HL-60/S4 treated with retinoic acid at 250 ng/mL for 4 days and 3 days (cell line): ENCODE data around the gene LECT2.

Source experiments
- in situ Hi-C: fragments of 300-500 bp; cut with MboI; formaldehyde crosslinking; loops from 2 replicates; pipeline ENCODE4 v1.7.0; 2022; ENCODE audit warnings: low sequenced_read_pairs

The LECT2 gene

DNA sequence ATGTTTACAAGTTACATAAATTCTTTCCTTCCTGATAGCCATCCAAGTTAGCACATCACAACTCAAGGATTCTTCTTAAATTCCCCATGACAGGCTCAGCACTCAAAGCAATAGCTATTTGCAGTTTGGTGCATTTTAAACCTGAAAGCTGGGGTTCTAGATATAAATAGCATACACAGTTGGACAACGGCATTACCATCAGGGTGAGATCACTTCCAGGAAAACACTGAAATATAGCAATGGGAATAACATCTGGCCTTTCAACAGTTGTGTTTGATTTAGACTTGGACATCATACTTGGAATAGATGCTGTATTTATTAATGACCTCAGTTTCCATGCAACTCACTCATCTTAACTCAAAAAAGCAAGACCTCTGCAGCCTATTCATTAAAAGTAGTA lies 24.7 kb upstream of the LECT2 start:
- in situ Hi-C loops, result no loop called here

DNA sequence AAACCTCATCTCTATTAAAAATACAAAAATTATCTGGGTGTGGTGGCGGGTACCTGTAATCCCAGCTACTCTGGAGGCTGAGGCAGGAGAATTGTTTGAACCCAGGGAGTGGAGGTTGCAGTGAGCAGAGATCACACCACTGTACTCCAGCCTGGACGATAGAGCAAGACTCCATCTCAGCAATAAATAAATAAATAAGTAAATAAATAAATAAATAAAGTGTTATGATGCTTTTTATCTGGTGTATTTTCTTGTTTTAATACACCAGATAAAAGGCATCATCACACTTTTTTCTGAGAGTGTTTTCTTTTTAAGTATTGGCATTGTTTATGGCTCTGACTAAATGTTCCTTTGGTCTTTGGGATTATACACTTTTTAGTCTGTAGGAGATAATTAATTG lies 24.2 kb upstream of the LECT2 start:
- in situ Hi-C loops, result no loop called here

DNA sequence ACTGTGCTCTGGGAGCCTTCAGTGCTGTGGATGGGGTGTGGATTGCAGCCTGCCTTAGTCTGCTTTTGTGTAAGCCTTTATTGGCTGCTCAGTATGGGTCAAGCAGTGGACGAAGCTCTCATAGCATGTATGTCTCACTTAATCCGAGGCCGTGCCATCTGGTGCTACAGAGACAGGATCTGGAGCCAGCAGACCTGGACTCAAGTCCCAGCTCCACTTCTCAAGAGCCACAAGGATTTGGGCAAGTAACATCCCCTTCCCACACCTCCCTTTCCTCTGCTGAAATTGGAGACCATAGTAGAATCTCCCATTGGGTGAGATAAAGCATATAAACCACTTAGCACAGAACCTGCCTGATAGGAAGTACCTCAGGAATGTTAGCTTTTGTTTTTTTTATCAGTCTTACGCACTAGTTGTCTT lies 23.4 kb upstream of the LECT2 start:
- in situ Hi-C loops, result no loop called here

DNA sequence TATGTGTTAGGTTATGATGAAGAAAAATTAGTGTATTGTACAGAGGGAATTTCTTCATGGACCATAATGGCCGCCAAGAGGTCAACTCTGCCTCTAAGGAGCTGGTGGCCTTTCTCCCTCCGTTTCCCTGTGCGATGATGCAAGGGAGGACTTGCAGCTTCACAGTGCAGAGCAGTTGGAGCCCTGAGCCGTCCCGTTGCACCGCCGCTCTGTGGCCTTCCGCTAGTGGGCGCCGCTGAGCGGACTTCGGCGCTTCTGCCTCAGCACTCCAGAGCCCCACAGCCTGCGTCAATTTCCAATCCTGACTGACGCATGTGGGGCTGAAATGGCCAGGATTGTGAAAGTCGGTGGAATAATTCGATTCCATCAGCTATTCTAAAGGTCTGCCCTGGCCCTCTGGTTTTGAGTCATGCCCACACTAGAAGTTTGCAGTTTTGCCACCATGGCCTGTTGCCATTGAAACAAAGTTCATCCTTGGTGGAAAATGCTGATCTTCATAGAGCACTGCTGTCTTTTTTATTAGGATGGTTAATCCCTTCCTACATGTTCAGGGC lies 22.7 kb upstream of the LECT2 start:
- in situ Hi-C loops, result no loop called here

DNA sequence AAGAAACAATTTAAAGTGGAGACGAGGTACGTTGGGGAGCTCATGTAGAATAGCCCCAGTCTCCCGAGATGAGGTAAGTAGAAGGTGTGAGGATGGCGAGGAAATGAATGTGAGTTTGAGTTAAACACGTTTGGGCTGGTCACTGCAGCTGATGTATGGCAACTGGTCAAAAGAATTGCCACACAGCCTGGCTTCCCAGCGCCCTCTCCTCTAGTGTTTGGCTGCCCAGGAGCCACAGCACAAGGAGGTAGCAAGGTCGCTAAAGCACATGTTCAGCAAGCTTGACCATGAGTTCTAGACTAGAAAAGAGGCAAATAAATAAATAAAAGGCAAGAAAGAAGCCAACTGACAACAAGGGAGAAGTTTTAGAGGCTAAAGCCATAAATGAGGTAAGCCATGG lies 21.4 kb upstream of the LECT2 start:
- in situ Hi-C loops, result no loop called here

DNA sequence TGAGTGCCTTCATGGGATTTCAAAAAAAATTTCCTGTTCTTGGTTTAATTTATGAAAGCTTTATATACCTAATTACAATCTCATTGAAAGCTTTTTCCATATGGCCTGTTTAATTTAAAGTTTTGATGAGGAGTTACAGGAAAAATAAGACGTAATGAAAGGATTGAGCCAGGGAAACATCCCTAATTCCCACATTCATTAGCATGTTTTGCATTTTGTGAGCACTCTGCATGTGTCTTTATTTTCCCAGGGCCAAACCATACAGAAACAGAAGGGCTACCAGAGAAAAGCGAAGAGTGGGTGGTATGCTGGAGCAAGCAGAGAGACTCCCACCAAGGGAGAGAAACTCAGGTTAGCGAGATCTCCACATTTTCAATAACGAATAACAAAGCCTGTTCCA lies 20.3 kb upstream of the LECT2 start:
- in situ Hi-C loops, result no loop called here

DNA sequence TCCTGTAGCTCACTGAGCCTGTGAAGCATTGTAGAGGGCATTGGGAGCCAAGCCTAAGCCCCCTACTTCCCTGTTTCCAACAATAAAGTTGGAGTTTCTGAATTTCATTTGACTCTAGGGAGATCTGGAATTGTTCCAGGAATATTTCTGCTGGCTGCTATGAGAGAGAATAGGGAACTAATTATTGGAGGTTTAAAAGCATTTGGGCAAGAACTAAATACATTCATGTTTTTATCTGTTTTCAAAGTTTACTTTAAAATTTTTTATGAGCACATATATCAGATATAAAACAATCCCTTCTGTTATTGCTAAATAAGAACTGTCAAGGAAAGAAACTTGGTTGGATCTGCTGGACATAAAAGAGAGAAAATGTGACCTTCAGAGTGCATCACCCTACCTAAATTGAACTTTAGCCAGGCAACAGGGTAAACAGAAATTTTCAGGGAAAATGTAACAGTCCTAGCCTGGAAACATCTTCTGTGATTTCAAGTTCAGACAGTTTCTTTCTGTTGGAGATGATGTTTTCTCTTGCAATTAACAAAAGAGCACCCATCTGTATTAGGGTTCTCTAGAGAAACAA lies 19.3 kb upstream of the LECT2 start:
- in situ Hi-C loops, result loop anchor here (25.0 kb wide), 1 partner anchor 88 kb away; no protein-coding TSS in a partner anchor

DNA sequence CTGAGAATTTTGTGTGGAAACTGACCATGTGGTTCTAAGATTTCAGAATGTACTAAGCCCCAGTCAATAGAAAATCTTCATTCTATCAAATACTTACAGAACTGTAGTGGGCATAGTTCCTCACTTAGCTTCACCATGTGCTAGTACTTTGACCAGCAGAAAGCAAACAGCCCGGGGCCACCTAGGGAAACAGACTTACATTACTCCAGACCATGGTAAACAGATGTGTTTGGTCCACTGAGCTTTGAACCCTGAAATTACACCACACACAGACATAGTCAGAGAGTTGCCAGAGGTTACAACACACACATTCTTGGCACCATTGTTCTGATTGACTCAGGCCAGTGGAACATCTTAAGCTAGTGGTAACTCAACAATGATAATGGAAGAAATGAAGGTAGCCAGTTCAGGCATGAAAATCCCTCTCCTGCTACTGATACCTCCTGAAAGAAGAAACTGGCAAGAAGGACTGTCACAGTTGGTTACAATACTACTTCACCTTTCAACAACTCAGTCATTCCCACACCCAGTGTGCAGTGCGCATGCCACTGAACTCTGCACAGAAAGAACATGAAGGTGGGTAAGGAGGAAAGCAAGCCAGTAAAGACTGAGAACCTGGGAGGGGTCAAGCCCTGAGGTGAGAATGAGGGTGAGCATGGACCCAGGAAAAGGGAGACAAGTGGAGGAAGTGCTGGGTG lies 18.7 kb upstream of the LECT2 start:
- in situ Hi-C loops, result loop anchor here (25.0 kb wide), 1 partner anchor 89 kb away; no protein-coding TSS in a partner anchor

DNA sequence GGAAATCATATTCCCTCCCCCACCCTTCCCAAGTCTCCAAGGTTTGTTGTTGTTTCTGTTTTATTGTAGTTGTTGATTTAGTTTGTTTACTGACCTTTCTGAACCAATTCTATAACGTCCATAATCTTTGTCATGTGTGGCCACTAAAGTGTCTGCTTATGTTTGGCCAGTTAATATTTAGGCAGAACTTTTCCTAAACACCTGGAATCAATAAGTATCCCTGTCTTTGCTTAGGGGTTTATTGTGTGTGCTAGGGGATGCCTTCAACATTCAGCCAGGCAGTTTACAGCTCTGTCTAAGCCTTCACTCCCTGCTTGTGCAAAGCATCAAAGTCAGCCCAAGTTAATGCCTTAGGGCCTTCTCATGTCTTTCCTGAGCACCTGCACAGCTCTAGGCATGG lies 16.9 kb upstream of the LECT2 start:
- in situ Hi-C loops, result loop anchor here (25.0 kb wide), 1 partner anchor 91 kb away; no protein-coding TSS in a partner anchor

DNA sequence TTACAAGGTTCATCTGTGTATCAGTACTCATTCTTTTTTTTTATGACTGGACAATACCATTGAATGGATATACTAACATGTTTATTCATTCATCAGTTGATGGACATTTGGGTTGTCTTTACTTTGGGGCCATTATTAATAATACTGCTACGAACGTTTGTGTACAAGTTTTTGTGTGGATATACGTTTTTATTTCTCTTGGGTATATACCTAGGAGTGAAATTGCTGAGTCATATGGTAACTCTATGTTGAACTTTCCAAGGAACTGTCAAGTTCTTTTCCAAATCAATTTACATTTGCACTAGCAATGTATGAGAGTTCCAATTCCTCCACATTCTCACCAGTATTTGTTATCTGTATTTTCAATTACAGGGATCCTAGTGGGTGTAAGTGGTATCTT lies 12.0 kb upstream of the LECT2 start:
- in situ Hi-C loops, result loop anchor here (25.0 kb wide), 1 partner anchor 96 kb away; no protein-coding TSS in a partner anchor

DNA sequence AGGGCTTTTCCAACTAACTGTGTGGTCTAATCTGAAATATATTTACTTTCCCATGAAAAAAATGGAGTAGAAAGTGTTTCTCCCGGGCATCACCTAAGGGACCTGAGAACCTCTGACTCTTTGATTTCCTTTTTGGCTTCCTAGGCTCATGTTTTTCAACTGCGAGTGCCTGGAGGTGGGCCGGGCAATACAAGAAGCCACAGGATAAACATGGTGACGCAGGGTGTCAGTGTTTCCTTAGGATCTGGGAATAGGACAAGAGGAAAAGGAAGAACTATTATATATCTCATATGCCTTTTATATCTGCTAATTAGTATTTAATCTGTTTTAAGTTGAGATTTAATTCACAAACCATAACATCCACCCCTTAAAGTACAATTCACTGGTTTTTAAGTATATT lies 11.4 kb upstream of the LECT2 start:
- in situ Hi-C loops, result loop anchor here (25.0 kb wide), 1 partner anchor 96 kb away; no protein-coding TSS in a partner anchor

DNA sequence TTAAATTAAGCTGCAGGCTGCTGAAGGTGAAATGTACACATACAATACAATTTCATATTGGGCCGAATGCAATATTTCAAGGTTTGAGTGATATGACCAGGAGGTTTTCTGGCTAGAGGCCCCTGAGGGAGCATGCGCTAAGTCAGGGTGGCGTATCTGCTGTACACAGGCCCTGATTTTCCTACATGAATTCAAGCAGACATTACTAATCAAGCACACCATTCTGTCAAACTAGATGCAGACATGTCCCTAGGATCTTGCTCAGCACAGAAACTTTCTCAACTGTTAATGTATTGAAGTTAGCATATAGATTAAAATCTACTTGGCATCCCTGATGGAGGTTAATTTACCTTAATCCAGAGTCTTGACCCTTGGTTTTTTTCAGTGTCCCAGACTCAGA lies 10.7 kb upstream of the LECT2 start:
- in situ Hi-C loops, result loop anchor here (25.0 kb wide), 1 partner anchor 97 kb away; no protein-coding TSS in a partner anchor

DNA sequence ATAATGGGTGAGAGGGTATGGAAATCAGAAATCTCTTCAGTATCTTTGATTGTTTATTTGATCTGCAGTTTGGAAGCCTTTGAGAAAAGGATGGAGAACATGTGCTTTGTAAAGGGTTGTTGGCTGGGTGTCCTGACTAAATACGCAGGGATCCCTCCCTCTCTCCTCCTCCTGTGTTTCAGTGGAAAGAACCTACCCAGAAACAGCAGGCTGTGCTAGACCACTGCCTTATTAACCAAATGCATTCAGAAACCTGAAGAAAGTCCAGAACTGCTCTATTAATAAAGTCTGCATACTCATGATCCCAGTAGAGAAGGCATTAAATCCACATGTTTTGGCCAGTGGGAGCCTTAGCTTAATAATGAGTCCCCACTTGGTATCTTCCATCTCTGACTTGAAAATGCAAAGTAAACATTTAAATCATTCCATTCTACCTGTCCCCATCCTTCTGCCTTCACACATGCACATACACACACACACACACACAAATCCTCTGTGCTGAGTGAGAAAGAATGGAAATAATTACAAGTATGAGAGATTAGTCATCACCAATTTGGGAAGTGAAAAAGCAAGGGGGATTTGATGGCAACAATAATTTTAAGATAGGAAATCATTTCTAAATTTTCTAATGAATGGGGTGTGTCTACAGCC lies 10.0 kb upstream of the LECT2 start:
- in situ Hi-C loops, result loop anchor here (25.0 kb wide), 1 partner anchor 98 kb away; no protein-coding TSS in a partner anchor

DNA sequence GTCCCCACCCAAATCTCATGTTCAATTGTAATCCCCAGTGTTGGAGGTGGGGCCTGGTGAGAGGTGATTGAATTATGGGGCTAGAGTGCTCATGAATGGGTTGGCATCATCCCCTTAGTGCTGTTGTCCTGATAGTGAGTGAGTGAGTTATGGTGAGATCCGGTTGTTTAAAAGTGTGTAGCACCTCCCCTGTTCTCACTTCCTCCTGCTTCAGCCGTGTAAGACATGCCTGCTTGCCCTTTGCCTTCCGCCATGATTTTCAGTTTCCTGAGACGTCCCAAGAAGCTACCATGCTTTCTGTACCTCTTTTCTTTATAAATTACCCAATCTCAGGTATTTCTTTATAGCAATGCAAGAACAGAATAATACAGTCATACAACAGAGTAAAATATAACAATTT lies 742 bp upstream of the LECT2 start:
- in situ Hi-C loops, result loop anchor here (25.0 kb wide), 1 partner anchor 107 kb away; no protein-coding TSS in a partner anchor

DNA sequence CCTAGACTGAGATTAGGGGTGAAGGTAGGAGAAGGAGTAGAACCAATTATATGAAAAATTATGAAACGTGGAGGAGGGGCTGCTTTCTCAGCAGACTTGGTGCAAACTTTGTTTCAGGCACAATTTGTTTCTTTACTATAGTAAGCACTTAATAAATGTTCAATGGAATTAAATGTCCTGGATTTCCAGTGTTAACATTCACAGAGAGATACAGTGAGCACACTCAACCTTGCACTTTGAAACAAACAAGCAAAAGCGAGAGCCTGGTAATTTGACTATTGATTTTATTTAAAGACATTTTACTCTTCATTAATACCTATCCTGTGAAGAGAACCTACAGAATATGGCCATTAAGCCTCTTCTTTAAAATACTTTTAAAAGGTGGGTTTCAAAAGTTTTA lies 933 bp downstream of the LECT2 start:
- in situ Hi-C loops, result loop anchor here (25.0 kb wide), 1 partner anchor 108 kb away; no protein-coding TSS in a partner anchor

DNA sequence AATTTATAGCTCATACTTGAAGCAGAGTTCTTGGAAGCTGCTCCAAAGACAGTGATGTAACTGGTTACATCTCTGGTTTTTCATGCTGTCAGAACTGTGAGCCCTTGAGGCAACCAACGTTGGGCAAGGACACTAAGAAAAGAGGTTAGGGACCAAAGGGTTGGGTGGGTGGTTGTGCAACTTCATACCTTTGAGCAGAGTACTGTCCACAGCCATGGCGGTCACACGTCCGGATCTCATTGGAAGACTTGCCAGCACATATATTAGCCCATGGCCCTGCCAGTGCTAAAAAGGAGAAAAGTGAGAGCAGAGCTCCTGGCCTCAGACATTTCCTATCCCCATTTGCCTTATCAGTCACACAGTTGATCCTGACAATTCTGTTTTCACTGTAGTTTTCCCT lies 2.1 kb downstream of the LECT2 start:
- in situ Hi-C loops, result loop anchor here (25.0 kb wide), 1 partner anchor 110 kb away; no protein-coding TSS in a partner anchor

DNA sequence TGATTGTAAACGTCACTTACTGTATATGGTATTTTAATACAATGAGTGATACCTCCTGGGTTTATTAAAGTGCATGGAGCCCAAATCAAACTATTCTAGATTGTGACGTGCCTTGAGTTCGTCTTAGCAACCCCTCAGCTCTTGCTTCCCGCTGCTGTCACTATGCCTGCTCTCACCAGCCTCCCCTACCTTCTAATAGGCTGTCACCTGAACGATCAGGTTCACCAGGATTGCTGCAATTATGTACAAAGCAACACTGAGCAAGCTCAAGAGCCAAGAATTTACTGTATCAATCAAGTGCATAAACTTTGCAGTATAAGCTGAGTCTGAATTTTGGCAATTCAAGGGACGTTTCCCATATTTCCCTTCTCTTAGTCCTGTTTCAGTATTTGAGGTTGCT lies 3.0 kb downstream of the LECT2 start:
- in situ Hi-C loops, result loop anchor here (25.0 kb wide), 1 partner anchor 110 kb away; no protein-coding TSS in a partner anchor

DNA sequence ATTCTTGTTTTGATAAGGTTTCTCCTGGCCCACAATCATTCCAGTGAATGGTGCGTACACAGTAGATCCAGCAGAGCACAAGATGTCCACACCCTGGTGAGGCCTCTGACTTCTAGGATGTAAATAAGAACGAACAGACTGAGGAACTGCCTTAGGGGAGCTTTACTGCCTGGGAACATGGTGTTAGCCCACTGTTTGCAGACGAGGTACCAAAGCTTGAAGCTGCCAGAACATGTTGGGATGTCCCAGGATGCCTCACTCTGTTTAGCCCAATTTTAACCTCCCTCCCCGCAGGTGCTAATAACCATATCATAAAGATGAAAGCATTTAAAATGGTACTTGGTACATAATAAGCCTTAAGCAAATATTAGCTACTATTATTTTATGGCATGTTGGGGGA lies 3.5 kb downstream of the LECT2 start:
- in situ Hi-C loops, result loop anchor here (25.0 kb wide), 1 partner anchor 111 kb away; no protein-coding TSS in a partner anchor

DNA sequence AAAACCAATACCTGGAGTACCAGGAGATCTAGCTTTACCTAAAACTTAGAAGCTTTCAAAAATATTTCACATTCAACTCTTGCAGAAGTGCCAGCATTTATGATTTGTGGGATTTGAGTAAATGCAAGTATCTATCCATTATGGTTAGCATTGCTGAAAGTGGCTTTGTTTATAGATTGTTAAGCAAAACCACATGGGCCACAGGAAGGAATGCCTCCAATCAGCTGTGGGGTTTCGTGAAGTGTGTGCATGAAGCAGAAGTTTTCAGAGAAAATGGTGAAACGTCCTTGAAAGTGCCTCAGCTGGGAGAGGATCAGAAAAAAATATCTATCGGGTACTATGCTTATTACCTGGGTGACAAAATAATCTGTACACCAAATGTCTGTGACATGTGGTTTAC lies 4.2 kb downstream of the LECT2 start:
- in situ Hi-C loops, result loop anchor here (25.0 kb wide), 1 partner anchor 112 kb away; no protein-coding TSS in a partner anchor

DNA sequence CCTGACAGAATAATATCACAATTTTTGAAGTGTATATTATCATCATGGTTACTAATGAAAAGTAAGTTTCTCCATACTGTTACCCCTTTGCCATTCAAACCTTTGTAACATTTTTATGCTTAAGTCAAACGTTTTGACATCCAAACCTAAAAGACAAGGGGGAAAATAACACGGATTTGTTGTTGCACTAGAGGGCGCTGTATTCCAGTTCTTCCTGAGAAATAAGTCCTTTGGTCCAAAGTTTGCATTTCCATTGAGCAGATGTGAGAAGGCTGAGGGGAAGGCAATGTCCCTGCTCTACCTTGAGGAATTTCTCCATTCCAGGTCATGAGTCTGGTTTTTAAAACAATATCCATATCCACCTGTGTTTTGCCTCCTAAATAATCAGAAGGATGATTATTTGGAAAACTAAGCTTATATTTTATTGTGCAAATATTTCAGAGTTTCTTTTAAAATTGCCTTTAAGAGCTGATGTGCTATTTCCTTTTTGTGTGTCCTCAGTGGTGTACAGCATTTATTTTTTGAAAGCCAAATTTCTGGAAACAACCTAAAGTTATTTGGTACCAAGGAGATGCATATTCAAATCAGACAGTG lies 9.7 kb downstream of the LECT2 start:
- in situ Hi-C loops, result no loop called here

DNA sequence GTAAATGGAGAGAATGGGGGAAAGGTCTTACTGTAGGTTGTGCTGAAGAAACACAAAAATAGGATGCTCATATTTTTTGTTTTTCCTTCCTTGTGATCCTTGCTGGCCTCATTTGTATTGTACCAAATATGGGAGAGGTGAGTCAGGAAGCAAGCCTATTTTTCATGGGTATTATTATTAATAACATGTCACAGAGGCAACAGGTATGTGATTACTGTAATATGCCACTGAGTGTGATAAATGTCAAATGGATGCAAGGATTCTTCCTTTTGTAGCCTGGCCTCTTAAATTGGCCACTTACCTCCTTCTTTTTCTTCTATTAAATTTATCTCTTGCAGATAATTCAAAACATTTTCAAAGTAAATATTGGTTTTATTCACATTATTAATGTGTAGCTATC lies 10.2 kb downstream of the LECT2 start:
- in situ Hi-C loops, result no loop called here
